Epithelial cell of esophagus (primary cell): ENCODE results near the gene VPS8.

Source experiments
- DNase-seq: peaks from one replicate; pipeline ENCODE4 v3.0.0; 2010; ENCODE audit warnings: low read depth
- H3K4me3 ChIP-seq: 2 replicates; pipeline ENCODE4 v1.5.1; 2011; ENCODE audit warnings: mild to moderate bottlenecking, low read length, control low read depth
- TF ChIP-seq, protein P1 (sequence below): IDR thresholded peaks from 2 replicates; pipeline ENCODE4 v1.5.1; 2011; ENCODE audit warnings: low read depth, mild to moderate bottlenecking, low read length, control low read depth, inconsistent platforms; ENCODE audit not compliant: insufficient read depth; ENCODE audit errors: missing control alignments

Gene VPS8

DNA sequence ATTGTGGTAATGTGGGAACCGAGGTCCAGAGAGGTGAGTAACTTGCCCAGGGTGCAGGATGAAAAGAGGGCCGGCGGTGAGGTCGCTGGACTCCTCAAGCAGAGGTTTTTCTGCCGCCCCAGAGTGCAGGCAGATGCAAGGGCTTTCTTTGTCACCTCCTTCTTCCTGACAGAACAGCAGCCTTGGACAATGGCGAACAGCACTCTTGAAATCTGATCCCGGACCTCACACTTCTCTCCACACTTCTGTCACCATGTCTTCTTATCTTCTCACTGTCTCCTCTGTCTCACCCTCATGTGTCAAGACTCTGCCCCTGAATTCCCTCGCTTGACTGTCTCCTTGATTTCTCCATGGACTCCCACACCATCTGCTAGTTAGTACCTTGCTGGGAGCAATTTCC, 15.4 kb upstream of the VPS8 start:
- TF ChIP-seq, protein P1, sequence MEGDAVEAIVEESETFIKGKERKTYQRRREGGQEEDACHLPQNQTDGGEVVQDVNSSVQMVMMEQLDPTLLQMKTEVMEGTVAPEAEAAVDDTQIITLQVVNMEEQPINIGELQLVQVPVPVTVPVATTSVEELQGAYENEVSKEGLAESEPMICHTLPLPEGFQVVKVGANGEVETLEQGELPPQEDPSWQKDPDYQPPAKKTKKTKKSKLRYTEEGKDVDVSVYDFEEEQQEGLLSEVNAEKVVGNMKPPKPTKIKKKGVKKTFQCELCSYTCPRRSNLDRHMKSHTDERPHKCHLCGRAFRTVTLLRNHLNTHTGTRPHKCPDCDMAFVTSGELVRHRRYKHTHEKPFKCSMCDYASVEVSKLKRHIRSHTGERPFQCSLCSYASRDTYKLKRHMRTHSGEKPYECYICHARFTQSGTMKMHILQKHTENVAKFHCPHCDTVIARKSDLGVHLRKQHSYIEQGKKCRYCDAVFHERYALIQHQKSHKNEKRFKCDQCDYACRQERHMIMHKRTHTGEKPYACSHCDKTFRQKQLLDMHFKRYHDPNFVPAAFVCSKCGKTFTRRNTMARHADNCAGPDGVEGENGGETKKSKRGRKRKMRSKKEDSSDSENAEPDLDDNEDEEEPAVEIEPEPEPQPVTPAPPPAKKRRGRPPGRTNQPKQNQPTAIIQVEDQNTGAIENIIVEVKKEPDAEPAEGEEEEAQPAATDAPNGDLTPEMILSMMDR, result no peak
- H3K4me3 ChIP-seq, result no peak overlapping the region
- DNase-seq, result no peak

DNA sequence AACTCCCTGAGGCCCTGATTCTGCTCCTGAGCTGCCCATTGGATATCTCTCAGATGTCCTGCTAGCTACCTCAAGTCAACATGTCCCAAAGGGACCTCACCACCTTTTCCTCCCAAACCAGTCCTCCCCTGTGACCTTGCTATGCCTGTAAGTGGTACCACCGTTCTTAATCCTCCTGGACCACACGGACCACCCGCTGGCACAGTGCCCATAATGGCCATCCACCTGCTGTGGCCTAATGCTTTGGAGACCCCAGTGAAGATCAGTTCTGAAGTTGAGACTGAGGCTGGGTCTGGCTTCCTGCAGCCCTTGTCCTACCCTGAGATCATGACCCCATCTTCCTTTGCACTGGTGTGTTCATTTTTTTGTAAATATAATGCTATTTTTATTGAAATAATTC, 15.0 kb upstream of the VPS8 start:
- DNase-seq, result no peak
- TF ChIP-seq, protein P1, result no peak
- no peak overlapping the region for H3K4me3 ChIP-seq

- TF ChIP-seq, protein P1, result no peak
- H3K4me3 ChIP-seq, result no peak overlapping the region
- DNase-seq, result no peak
Observed at GRCh38 chr3:184798120-184798519, 13.8 kb upstream of the VPS8 start.

- TF ChIP-seq, protein P1, result no peak
- no peak for DNase-seq
- H3K4me3 ChIP-seq, result no peak overlapping the region
Observed at GRCh38 chr3:184800349-184800930, 11.5 kb upstream of the VPS8 start.

GRCh38 chr3:184801241-184801785, 10.7 kb upstream of the VPS8 start:
- no peak overlapping the region for H3K4me3 ChIP-seq
- TF ChIP-seq, protein P1, result no peak
- DNase-seq, result no peak

GRCh38 chr3:184802150-184802549, 9.8 kb upstream of the VPS8 start:
- TF ChIP-seq, protein P1, result no peak
- DNase-seq, result no peak
- H3K4me3 ChIP-seq, result no peak overlapping the region

DNA sequence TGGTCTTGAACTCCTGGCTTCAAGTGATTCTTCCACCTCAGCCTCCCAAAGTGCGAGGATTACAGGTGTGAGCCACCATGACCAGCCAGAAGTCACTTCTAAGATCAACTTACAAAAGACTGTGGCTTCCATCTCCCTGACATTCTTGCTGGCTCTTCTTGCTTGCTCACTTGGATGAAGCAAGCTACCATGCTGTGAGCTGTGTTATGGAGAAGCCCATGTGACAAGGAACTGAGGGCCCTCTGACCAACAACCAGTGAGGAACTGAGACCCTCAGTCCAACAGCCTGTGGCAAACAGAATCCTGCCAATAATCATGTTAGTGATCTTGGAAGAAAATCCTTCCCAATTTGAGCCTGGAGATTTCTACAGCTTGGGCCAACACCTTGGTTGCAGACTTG, 7.2 kb upstream of the VPS8 start:
- TF ChIP-seq, protein P1, result no peak
- no peak overlapping the region for H3K4me3 ChIP-seq
- DNase-seq, result no peak
